Measurements from ENCODE around the gene LSS.

Gene LSS

DNA sequence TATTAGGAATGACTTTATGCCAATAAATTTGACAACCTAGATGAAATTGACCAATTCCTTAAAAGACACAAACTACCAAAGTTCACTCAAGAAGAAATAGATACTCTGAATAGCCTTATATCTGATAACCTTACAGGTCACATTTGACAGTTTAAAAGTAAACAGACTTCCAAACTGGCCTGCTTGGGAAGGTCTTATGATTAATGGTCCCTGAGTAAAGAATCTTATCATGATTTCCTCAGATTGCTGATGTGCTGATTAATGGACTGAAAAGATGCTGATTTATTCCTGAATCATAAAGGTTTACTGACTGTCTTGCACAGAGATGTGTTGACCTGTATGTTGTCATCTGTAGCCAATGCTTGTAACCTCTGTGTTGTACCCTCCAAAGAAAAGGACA is 63.5 kb downstream of the LSS start:
- no peak for DNase-seq

GRCh38 chr21:46163380-46163779 is 65.2 kb downstream of the LSS start:
- no peak for DNase-seq

DNA sequence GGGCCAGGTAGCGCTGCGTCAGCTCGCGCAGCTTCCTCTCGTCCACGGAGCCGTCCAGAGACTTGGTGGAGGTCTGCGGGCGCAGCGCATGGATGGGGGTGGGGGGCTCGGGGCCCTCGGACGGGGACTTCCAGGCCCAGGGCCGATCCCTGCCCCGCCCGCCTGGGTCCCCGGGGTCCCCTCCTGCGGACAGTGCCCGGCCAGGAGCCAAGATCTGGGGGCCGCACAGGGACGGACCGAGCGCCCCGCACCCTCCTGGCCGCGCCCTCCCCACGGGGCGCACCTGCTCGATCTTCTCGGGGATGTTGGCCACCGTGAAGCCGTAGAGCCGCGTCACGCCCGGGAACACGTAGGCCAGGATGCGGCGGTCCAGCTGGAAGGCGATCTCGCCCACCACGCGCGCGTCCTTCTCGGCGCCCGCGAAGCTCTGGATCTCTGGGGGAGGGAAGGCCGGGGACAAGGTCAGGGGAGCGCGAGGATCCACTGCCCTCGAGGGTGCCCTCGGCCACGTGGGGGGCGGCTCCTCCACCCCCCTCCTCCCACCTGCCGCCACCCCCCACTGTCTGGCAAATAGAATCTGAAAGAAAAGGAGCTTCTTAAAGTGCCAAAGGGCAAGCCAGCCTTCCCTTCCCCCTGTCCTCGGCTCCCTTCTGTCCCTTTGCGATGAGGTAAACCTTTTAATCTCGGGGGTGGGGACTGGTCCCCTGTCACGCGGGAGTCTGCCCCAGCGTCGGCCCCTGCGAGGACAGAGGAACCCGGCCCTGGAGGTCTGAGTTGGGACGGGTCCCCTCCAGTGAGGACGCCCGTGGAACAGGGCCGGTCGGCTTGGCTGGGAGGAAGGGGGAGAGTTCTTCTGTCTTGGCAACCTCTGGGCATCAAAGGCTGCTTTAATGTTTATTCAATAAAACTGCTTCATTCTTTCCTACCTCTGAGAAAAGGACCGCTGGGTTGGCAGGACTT is 66.7 kb downstream of the LSS start:
- DNase-seq = no peak

GRCh38 chr21:46160907-46161632 is 67.5 kb downstream of the LSS start:
- DNase-seq = peak; percentile 14

- no peak for DNase-seq
Measured at GRCh38 chr21:46160657-46160906, 68.0 kb downstream of the LSS start.

DNA sequence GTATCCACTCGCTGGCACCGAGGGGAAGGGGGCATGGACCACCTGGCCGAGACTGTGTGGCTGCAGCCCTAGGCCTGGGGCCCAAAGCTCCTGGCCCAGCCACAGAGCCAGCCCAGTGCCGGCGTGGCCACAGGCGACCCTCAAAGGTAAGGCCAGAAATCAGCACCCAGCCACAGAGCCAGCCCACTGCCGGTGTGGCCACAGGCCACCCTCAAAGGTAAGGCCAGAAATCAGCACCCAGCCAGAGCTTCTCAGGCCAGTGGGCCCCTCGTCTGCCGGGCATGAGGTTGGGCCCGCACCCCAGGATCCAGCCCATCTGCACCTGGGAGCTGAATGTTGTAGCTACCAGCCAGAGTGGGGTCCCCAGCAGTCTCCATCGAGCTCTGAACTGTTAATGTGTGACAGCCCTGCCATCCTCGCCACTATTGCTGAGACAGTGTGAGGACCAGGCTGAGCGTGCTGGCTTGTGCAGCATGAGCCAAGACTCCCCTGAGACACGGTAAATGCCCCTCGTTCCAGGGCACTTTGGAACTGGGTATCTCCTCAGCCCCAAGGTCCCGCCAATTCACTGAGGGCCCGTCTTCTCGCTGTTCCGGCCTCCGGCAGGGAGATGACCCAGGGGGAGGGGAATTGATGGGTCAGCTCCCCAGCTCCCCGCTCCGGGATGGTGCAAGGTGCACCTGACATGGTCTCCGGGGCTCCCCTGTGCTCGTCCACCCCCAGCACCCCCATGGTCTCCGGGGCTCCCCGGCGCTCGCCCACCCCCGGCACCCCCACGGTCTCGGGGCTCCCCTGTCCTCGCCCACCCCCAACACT is 68.5 kb downstream of the LSS start:
- no peak for DNase-seq

DNA sequence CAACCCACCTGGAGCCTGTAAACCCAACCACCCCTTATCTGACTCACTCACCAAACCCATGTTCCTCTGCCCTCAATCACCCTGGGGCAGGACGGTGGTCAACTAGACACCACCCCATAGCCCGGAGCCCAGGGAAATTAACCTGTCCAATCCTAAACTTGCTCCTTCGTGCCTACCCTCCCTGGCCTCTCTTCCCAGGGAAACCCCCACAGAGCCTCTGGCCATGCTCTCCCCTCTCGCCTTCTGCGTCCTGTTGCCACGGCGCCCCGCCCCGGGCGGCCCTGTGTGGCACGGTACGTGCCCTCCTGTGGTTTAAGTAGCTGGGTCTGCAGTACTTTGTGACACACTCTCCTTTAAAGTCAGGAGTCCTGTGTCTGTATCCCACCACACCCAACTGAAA is 69.2 kb downstream of the LSS start:
- DNase-seq = no peak

DNA sequence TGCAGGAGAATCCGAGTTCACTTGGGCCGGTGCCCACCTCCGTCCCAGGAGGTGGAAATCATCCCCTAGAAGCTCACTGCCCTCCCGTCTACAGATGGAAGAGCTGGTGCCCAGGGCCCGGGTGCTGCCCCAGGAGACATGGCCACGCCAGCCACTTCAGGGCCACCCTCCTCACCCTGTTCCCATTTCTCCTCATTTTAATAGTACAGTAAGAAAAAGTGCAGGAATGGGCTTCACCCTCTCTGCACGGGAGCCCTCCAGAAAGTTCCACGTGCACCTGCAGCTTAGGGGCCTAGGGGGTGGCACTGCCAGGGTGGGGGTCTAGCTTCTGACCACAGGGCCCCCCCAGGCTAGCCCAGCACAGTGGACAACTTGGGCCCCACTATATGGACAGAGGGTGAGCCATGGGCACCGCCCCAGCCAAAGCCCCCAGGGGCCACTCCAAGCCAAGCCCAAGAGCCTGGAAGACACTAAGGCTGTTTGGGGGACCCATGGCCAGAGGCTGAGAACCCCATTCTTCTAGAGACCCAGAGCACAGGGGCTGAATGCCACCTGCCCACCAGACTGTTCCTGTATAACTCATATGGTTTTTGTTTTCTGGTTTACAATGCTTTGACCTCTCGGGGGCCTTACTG is 69.8 kb downstream of the LSS start:
- DNase-seq = no peak

GRCh38 chr21:46157987-46158451 is 70.6 kb downstream of the LSS start:
- DNase-seq = no peak

DNA sequence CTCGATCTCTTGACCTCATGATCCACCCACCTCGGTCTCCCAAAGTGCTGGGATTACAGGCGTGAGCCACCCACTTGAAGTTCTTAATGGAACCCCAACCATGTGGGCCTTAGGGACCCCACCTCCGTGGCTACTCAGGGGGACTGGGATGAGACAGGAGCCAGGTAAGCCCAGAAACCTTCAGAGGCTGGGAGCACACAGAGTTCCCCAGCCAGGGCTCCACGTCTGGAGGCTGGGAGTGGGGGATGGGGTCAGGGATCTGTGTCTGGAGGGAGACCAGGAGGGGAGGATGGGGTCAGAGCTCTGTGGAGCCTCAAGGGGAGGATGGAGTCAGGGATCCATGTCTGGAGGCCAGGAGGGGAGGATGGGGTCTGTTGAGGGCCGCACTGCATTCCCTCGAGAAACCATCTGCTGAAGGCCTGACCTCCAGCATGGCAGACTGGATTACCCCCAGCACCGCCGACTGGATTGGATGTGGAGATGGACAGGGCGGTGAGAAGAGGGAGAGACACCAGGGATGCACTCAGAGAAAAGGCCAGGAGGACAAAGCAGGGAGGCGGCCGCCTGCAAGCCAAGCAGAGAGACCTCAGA is 71.1 kb downstream of the LSS start:
- no peak for DNase-seq

GRCh38 chr21:46156678-46157077 is 71.9 kb downstream of the LSS start:
- no peak for DNase-seq

DNA sequence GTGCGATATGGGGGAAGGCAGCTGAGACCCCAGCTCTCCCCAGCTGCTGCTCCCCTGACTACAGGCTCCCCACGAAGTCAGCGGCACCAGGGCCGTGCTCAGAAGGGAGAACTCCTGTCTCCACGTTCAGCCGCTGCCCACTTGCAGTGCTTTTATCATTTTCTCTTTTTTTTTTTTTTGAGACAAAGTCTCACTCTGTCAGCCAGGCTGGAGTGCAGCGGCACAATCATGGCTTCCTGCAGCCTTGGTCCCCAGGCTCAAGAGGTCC is 72.3 kb downstream of the LSS start:
- no peak for DNase-seq

- DNase-seq = no peak
Measured at GRCh38 chr21:46155514-46156377, 72.8 kb downstream of the LSS start, which contains the start of gene FTCD. Gene FTCD, minus strand, starts transcription at chr21:46155579. Its CDS starts 56 bp downstream, at chr21:46155523.

- no peak for DNase-seq
Measured at GRCh38 chr21:46154955-46155513, 73.5 kb downstream of the LSS start.

GRCh38 chr21:46154155-46154954 is 74.2 kb downstream of the LSS start:
- DNase-seq = no peak

DNA sequence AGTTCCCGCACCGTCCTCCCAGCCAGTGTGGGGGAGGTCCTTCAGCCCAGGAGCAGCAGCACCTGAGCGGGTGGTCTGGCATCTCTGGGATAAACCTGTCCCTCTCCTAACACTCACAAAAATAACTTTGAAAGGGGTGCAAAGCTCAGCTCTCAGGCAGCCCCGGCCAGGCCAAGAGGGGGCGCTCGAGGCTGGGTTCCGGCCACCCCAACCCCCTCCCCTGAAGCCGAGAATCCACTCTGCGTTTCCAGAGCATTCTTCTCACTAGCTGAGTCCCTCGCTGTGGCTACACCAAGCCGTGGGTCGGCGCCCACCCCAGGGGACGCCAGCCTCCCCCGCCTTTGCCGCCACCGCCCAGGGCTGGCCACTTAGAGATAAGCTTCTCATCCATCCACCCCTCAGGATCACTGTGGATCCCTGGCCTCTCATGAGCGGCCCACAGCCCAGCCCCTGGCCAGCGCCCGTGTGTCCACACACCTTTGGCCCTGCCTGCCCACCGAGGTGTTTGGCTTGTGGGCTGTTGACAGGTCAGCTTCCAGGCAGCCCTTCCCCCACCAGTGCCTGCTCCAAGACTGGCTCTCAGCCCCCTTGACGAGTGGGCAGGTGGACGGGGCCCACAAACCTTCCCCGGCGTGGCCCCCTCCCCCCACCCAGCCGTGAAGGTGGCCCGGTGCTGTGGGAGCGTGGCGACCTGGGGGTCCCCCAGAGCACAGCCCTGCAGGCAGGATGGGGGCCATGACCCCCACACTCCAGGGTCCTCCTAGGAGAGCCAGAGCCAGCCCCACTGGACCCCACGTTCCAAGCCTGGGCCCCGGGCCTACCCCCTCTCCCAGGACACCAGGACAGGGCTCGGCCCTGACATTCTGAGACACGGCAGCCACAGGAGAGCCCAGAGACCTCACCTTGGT is 75.1 kb downstream of the LSS start:
- DNase-seq = peak; percentile 42

GRCh38 chr21:46152927-46153246 is 75.7 kb downstream of the LSS start:
- no peak for DNase-seq

GRCh38 chr21:46151989-46152926 is 76.3 kb downstream of the LSS start:
- DNase-seq = peak; percentile 1
